ENCODE measurements around the gene APOD.

Gene APOD

GRCh38 chr3:195597229-195597628, 13.5 kb upstream of the APOD start:
- TF ChIP-seq CSDC2 (CRISPR knock-in tag; IDR thresholded peaks at IDR 0.05): no peak
- TF ChIP-seq CSRNP3 (CRISPR knock-in tag; IDR thresholded peaks at IDR 0.05): no peak
- no peak for TF ChIP-seq ZNF565 (CRISPR knock-in tag; conservative IDR thresholded peaks at IDR 0.05; ENCODE audit: low read depth)
- TF ChIP-seq OSR1 (CRISPR knock-in tag; IDR thresholded peaks at IDR 0.05): no peak
- TF ChIP-seq CREB5 (CRISPR knock-in tag; IDR thresholded peaks at IDR 0.05; ENCODE audit: low read depth): no peak
- TF ChIP-seq ZFP3 (CRISPR knock-in tag; IDR thresholded peaks at IDR 0.05): no peak
- no peak for TF ChIP-seq PPARA (CRISPR knock-in tag; IDR thresholded peaks at IDR 0.05; ENCODE audit: borderline replicate concordance)
- no peak for TF ChIP-seq RARB (CRISPR knock-in tag; IDR thresholded peaks at IDR 0.05)
- ATAC-seq: no peak

GRCh38 chr3:195596765-195597171, 13.0 kb upstream of the APOD start:
- TF ChIP-seq ESRRG (CRISPR knock-in tag; IDR thresholded peaks at IDR 0.05): no peak
- TF ChIP-seq TOX (CRISPR knock-in tag; IDR thresholded peaks at IDR 0.05; ENCODE audit: borderline replicate concordance): no peak
- TF ChIP-seq ZNF8 (CRISPR knock-in tag; IDR thresholded peaks at IDR 0.05): no peak
- TF ChIP-seq RARB (CRISPR knock-in tag; IDR thresholded peaks at IDR 0.05): no peak
- no peak for TF ChIP-seq TCF4 (CRISPR knock-in tag; IDR thresholded peaks at IDR 0.05; ENCODE audit: borderline replicate concordance)
- TF ChIP-seq ZC3H10 (CRISPR knock-in tag; IDR thresholded peaks at IDR 0.05): no peak
- TF ChIP-seq PATZ1 (CRISPR knock-in tag; IDR thresholded peaks at IDR 0.05; ENCODE audit: borderline replicate concordance): no peak
- no peak for TF ChIP-seq TSHZ2 (CRISPR knock-in tag; IDR thresholded peaks at IDR 0.05)
- TF ChIP-seq ZNF70 (CRISPR knock-in tag; IDR thresholded peaks at IDR 0.05): no peak
- TF ChIP-seq ISL1 (CRISPR knock-in tag; IDR thresholded peaks at IDR 0.05): no peak
- TF ChIP-seq SNAI2 (CRISPR knock-in tag; IDR thresholded peaks at IDR 0.05): no peak
- no peak for TF ChIP-seq ZFP30 (CRISPR knock-in tag; IDR thresholded peaks at IDR 0.05)
- TF ChIP-seq CSDC2 (CRISPR knock-in tag; IDR thresholded peaks at IDR 0.05): no peak
- TF ChIP-seq PPARA (CRISPR knock-in tag; IDR thresholded peaks at IDR 0.05; ENCODE audit: borderline replicate concordance): no peak
- no peak for TF ChIP-seq OSR1 (CRISPR knock-in tag; IDR thresholded peaks at IDR 0.05)
- TF ChIP-seq ZNF565 (CRISPR knock-in tag; conservative IDR thresholded peaks at IDR 0.05; ENCODE audit: low read depth): no peak
- TF ChIP-seq BACH2 (CRISPR knock-in tag; IDR thresholded peaks at IDR 0.05; ENCODE audit: borderline replicate concordance): no peak
- TF ChIP-seq GLIS3 (CRISPR knock-in tag; IDR thresholded peaks at IDR 0.05): no peak
- no peak for TF ChIP-seq CSRNP3 (CRISPR knock-in tag; IDR thresholded peaks at IDR 0.05)
- no peak for ATAC-seq

- TF ChIP-seq PPARA (CRISPR knock-in tag; IDR thresholded peaks at IDR 0.05; ENCODE audit: borderline replicate concordance) (no peak), GLIS3 (CRISPR knock-in tag; IDR thresholded peaks at IDR 0.05) (no peak), ESRRG (CRISPR knock-in tag; IDR thresholded peaks at IDR 0.05) (no peak), ZNF565 (CRISPR knock-in tag; conservative IDR thresholded peaks at IDR 0.05; ENCODE audit: low read depth) (no peak), SNAI2 (CRISPR knock-in tag; IDR thresholded peaks at IDR 0.05) (no peak), ZFP30 (CRISPR knock-in tag; IDR thresholded peaks at IDR 0.05) (no peak), TOX (CRISPR knock-in tag; IDR thresholded peaks at IDR 0.05; ENCODE audit: borderline replicate concordance) (no peak), CREB5 (CRISPR knock-in tag; IDR thresholded peaks at IDR 0.05; ENCODE audit: low read depth) (no peak)
- no peak for ATAC-seq
Observed at GRCh38 chr3:195595785-195596531, 12.2 kb upstream of the APOD start.
